Subcutaneous abdominal adipose tissue (tissue), 5 donors: ENCODE measurements around the gene BBS12.

Experiments
- H3K27ac ChIP-seq: one replicate; pipeline ENCODE4 v1.7.0; 2013; ENCODE audit warnings: low read depth, mild to moderate bottlenecking, inconsistent platforms, low read length, moderate library complexity
- H3K27me3 ChIP-seq, 5 donors: one replicate each; pipeline ENCODE4 v1.7.0; 2013; ENCODE audit warnings: low read length in 5 of 5, inconsistent platforms in 1 of 5; ENCODE audit not compliant: control insufficient read depth in 5 of 5, insufficient read depth in 4 of 5
- H3K36me3 ChIP-seq, 5 donors: one replicate each; pipeline ENCODE4 v1.7.0; 2013; ENCODE audit warnings: low read length in 5 of 5; ENCODE audit not compliant: control insufficient read depth in 5 of 5, insufficient read depth in 5 of 5
- H3K4me1 ChIP-seq, 5 donors: one replicate each; pipeline ENCODE4 v1.7.0; 2013; ENCODE audit warnings: low read length in 5 of 5, mild to moderate bottlenecking in 3 of 5, moderate library complexity in 1 of 5; ENCODE audit not compliant: control insufficient read depth in 5 of 5, insufficient read depth in 5 of 5
- H3K4me3 ChIP-seq, 5 donors: one replicate each; pipeline ENCODE4 v1.7.0; 2013; ENCODE audit warnings: low read length in 5 of 5, low read depth in 1 of 5
- H3K9ac ChIP-seq, 5 donors: one replicate each; pipeline ENCODE4 v1.7.0; 2013; ENCODE audit warnings: low read length in 5 of 5, mild to moderate bottlenecking in 4 of 5, moderate library complexity in 3 of 5
- H3K9me3 ChIP-seq, 5 donors: one replicate each; pipeline ENCODE4 v1.7.0; 2013; ENCODE audit warnings: low read length in 5 of 5; ENCODE audit not compliant: control insufficient read depth in 5 of 5
- donor health status: healthy.
- donor health status: healthy.
- donor health status: healthy.
- donor health status: healthy.
- donor health status: healthy.

BBS12 gene

GRCh38 chr4:122701061-122701460, 31.4 kb upstream of the BBS12 start:
- no peaks in the 10 kb centered on the region for H3K4me1 ChIP-seq
- no peak overlapping the region for H3K4me3 ChIP-seq
- peaks cover 0 to 3% (median 0%) of the 10 kb centered on the region in 5 donors for H3K27me3 ChIP-seq
- no peaks in the 10 kb centered on the region for H3K36me3 ChIP-seq
- H3K27ac ChIP-seq, result no peak overlapping the region
- H3K9ac ChIP-seq, result no peak overlapping the region
- no peaks in the 10 kb centered on the region for H3K9me3 ChIP-seq

- peaks cover 0 to 3% (median 0%) of the 10 kb centered on the region in 5 donors for H3K27me3 ChIP-seq
- H3K36me3 ChIP-seq, result no peaks in the 10 kb centered on the region
- no peaks in the 10 kb centered on the region for H3K4me1 ChIP-seq
- no peak overlapping the region for H3K27ac ChIP-seq
- H3K4me3 ChIP-seq, result no peak overlapping the region
- no peaks in the 10 kb centered on the region for H3K9me3 ChIP-seq
- no peak overlapping the region for H3K9ac ChIP-seq
These were observed 30.5 kb upstream of the BBS12 start for GRCh38 chr4:122701965-122702364.

GRCh38 chr4:122702939-122703338, 29.6 kb upstream of the BBS12 start:
- Histone ChIP-seq H3K4me3 (no peak overlapping the region), H3K36me3 (no peaks in the 10 kb centered on the region), H3K9me3 (no peaks in the 10 kb centered on the region), H3K9ac (no peak overlapping the region), H3K27ac (no peak overlapping the region), H3K27me3 (peaks cover 0 to 3% (median 0%) of the 10 kb centered on the region in 5 donors), H3K4me1 (no peaks in the 10 kb centered on the region)

- Histone ChIP-seq H3K36me3 (no peaks in the 10 kb centered on the region), H3K27ac (no peak overlapping the region), H3K9ac (no peak overlapping the region), H3K4me1 (no peaks in the 10 kb centered on the region), H3K9me3 (no peaks in the 10 kb centered on the region), H3K4me3 (no peak overlapping the region), H3K27me3 (peaks cover 0 to 3% (median 0%) of the 10 kb centered on the region in 5 donors)
These were observed 28.6 kb upstream of the BBS12 start for GRCh38 chr4:122703868-122704267.

- H3K4me3 ChIP-seq, result no peak overlapping the region
- H3K4me1 ChIP-seq, result no peaks in the 10 kb centered on the region
- no peak overlapping the region for H3K9ac ChIP-seq
- peaks cover 0 to 3% (median 0%) of the 10 kb centered on the region in 5 donors for H3K27me3 ChIP-seq
- H3K36me3 ChIP-seq, result no peaks in the 10 kb centered on the region
- H3K9me3 ChIP-seq, result no peaks in the 10 kb centered on the region
- H3K27ac ChIP-seq, result no peak overlapping the region
These were observed 27.5 kb upstream of the BBS12 start for GRCh38 chr4:122705009-122705408.

GRCh38 chr4:122705547-122706117, 26.9 kb upstream of the BBS12 start:
- H3K9ac ChIP-seq, result no peak overlapping the region
- no peak overlapping the region for H3K27ac ChIP-seq
- H3K4me1 ChIP-seq, result no peaks in the 10 kb centered on the region
- H3K9me3 ChIP-seq, result no peaks in the 10 kb centered on the region
- H3K27me3 ChIP-seq, result peaks cover 0 to 3% (median 0%) of the 10 kb centered on the region in 5 donors
- no peak overlapping the region for H3K4me3 ChIP-seq
- H3K36me3 ChIP-seq, result no peaks in the 10 kb centered on the region

GRCh38 chr4:122706511-122706910, 26.0 kb upstream of the BBS12 start:
- peaks cover 0 to 3% (median 0%) of the 10 kb centered on the region in 5 donors for H3K27me3 ChIP-seq
- no peak overlapping the region for H3K4me3 ChIP-seq
- H3K36me3 ChIP-seq, result no peaks in the 10 kb centered on the region
- no peak overlapping the region for H3K9ac ChIP-seq
- no peak overlapping the region for H3K27ac ChIP-seq
- H3K4me1 ChIP-seq, result no peaks in the 10 kb centered on the region
- no peaks in the 10 kb centered on the region for H3K9me3 ChIP-seq

GRCh38 chr4:122707497-122707896, 25.0 kb upstream of the BBS12 start:
- Histone ChIP-seq H3K27ac (no peak overlapping the region), H3K9ac (no peak overlapping the region), H3K36me3 (no peaks in the 10 kb centered on the region), H3K9me3 (no peaks in the 10 kb centered on the region), H3K27me3 (no peaks in the 10 kb centered on the region), H3K4me3 (no peak overlapping the region), H3K4me1 (no peaks in the 10 kb centered on the region)

- Histone ChIP-seq H3K36me3 (no peaks in the 10 kb centered on the region), H3K9ac (no peak overlapping the region), H3K27ac (no peak overlapping the region), H3K9me3 (no peaks in the 10 kb centered on the region), H3K4me1 (no peaks in the 10 kb centered on the region), H3K4me3 (no peak overlapping the region), H3K27me3 (no peaks in the 10 kb centered on the region)
These were observed 23.3 kb upstream of the BBS12 start for GRCh38 chr4:122709236-122709635.

- H3K9me3 ChIP-seq, result no peaks in the 10 kb centered on the region
- no peaks in the 10 kb centered on the region for H3K27me3 ChIP-seq
- H3K36me3 ChIP-seq, result no peaks in the 10 kb centered on the region
- H3K4me1 ChIP-seq, result no peaks in the 10 kb centered on the region
- no peak overlapping the region for H3K9ac ChIP-seq
- H3K27ac ChIP-seq, result no peak overlapping the region
- H3K4me3 ChIP-seq, result no peak overlapping the region
These were observed 21.8 kb upstream of the BBS12 start for GRCh38 chr4:122710434-122711308.
